ENCODE measurements around the gene SH2B3. TPM values are rescaled to one million over a fixed set of nuclear protein-coding genes. Genes with fewer than 3 reads are reported as not detected.
"Not testable (repeated sequence)": the region's sequence is repeated elsewhere in the genome, so short reads cannot be mapped to it uniquely, and the experiment has no call there.

The SH2B3 gene
- total RNA-seq = 42.8 TPM
- long read RNA-seq, full-length matches to known transcripts = 25 of 121 reads
- long read RNA-seq, partial matches to known transcripts = 77 of 121 reads
- long read RNA-seq, other reads (novel, unspliced or antisense) = 19 of 121 reads

DNA sequence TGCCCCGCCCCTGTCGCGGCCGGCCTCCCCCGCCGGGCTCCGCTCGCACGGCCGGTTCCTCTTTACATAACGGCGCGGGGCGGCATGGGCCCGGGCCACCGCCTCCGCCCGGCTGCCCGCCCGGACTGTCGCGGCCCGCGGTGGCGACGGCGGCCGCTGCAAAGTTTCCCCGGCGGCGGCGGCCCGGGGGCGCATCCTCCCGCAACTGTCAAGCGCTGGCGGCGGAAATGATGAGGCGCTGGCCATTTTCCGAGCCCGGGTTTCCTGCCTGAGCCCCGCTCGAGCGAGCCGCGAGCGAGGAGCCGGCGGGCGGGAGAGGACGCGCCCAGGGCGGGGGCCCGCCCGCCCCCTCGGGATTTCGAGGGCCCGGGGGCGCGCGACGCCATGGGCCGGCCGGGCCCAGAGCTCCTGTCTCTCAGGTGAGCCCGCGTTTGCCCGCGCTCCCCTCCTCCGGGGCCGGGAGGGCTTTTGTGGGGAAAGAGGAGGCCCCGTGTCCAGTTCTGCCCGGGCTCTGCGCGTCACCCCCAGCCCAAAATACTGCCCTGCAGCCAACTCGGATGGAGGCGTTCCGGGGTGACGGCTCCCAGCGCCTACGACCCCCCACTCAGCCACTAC is at the start of gene SH2B3:
Gene SH2B3, plus strand, starts transcription at position 65 of the 615 bp plus-strand sequence. CDS start 12,223 bp downstream, outside the sequence.
- ATAC-seq (ENCODE audit: poor library complexity) (no peak), DNase-seq (no peak)
- intact Hi-C loops (cut with DNase I) = no loop called here

DNA sequence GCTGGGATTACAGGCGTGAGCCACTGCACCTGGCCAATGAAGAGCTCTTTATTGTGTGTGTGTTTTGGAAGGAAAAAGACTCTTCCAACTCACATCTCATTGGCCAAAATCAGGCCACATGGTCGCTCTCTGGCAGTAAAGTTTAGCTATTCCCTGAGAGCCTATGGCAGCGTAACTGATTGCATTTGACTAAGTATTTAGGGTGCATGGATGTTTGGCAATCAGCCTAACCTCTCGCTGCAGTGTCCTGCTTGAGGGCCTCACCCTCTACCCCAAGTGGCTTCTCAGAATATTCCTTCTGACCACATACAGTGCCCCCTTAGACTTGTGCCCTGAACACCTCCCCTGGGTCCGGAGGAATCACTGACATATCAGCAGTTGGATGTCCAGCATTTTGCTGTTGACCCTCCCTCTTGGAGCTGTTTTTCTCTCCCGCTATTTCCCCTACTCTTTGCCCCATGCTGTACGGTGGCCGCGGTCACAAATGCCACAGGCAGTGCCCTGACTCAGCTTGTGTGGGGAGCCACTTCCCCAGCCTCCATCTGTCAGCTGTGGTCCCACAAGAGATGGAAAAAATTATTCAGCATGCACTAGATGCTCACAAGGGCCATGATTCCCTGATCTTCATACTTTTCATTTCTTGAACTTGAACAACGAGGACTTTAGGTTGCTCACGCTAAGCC is 46.4 kb upstream of the SH2B3 start:
- ATAC-seq (ENCODE audit: poor library complexity) (no peak), DNase-seq (no peak)
- intact Hi-C loops (cut with DNase I) = no loop called here

DNA sequence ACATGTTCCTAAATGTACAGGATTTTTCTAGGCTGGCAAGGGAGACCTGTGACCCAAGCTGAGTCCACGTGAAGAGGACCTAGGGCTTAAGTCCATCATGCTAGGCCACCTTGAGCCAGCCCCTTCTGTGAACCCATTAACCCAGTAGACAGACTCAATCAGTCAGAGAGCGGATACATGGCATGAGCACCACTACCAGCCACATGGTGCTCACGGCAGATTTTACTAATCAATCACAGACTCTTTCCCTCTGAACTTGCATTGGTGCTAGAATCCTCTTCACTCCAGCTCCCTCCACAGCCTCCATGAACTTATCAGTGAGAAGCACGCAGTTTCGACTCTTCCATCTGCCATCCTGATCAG is 45.8 kb upstream of the SH2B3 start:
- DNase-seq (no peak), ATAC-seq (ENCODE audit: poor library complexity) (no peak)
- intact Hi-C loops (cut with DNase I) = no loop called here

DNA sequence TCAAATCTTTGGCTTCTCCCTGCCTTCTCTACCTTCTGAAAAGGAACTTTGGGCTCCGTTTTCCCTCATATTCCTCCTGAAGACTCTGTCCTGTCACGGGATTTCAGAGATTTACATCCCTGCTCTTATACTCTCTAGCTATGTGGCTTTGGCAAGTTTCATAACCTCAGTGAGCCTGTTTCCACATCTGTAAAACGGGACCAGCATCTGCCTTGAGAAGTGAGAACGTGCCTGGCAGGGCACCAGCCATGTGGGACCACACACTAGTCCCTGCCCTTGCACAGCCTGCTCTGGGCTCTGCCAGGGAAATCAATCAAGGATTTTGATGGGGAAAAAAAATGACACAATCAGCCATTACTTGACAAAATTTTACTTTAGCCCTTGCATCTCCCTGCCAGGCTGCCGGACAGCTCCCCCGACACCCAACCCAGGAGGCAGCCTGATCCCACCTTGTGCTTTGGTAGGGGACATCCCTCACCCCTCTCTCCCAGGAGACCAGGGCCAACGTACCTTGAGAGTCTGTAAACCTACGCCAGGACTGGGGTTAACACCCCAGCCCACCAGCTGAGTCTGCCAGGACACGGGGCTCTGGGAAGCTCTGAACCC is 45.3 kb upstream of the SH2B3 start:
- intact Hi-C loops (cut with DNase I) = no loop called here
- ATAC-seq (ENCODE audit: poor library complexity) (no peak), DNase-seq (no peak)

DNA sequence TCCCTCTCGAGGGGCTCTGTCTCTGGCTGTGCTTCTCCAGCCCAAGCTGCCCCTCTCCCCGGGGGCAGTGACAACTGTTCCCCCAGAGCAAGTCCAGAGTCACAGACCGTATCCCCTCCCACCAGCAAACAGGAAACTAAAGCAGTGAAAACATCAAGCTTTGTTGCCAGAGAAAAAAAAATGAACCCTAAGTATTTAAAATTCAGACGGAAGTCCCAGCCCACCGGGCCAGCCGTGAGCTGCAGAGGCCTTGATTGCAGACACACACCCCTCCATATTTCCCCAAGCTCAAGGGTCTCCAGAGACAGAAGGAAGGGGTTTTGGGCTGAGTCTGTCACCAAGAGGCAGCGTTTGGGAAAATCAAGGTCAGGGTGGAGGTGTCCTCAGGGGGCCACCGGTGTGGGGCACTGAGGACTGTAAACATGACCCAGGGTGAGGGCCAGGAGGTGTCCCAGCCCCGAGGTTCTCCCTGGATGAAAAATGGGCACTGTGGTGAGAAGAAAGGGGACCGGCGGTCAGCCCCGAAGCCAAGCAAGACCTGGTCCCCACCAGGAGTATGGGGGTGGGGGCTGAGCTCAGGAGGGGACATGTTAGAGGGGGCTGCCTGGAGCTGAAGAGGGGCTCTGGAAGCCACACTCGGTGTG is 44.5 kb upstream of the SH2B3 start:
- ATAC-seq (ENCODE audit: poor library complexity) (no peak), DNase-seq (no peak)
- intact Hi-C loops (cut with DNase I) = no loop called here

DNA sequence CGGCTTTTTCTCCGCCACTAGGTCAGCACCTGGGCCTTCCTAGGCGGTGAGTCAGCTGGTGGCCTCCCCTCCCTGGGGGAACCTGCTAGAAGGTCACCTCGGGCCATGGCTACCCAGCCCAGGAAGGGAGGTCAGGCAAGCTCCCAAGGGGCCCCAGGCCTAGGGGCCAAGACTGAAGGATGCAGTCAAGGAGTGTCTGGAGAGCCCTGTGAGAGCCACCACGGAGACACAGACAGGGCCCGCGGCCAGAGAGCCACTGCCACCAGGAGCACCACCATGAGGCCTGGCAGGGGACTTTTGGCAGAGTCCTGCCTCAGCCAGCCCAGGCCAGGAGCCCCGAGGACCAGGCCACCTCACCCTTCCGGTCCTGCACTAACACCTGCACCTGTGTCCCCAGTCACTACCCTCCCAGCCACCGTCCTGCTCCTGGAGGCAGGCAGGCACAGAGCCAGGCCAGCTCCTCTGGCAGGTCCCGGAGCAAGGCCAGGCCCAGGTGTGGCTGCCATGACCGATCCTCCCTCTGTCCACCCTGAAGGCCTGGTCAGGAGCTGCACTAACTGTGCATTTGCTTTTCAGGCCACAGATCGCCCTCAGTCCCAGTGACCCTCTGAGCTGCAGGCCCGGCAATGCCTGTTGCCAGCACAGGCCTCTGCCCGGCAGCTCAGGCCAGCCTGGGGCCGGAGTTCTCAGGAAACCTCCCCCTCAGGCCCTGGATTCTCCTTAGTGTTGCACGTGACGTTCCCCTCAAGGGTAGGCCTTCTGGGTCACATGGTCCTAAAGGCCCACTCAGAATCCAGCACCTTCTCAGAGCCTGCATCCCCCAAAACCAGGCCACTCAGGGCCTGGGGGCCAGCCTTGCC is 43.8 kb upstream of the SH2B3 start:
- DNase-seq (peak; percentile 51), ATAC-seq (ENCODE audit: poor library complexity) (peak; percentile 27)
- intact Hi-C loops (cut with DNase I) = no loop called here

DNA sequence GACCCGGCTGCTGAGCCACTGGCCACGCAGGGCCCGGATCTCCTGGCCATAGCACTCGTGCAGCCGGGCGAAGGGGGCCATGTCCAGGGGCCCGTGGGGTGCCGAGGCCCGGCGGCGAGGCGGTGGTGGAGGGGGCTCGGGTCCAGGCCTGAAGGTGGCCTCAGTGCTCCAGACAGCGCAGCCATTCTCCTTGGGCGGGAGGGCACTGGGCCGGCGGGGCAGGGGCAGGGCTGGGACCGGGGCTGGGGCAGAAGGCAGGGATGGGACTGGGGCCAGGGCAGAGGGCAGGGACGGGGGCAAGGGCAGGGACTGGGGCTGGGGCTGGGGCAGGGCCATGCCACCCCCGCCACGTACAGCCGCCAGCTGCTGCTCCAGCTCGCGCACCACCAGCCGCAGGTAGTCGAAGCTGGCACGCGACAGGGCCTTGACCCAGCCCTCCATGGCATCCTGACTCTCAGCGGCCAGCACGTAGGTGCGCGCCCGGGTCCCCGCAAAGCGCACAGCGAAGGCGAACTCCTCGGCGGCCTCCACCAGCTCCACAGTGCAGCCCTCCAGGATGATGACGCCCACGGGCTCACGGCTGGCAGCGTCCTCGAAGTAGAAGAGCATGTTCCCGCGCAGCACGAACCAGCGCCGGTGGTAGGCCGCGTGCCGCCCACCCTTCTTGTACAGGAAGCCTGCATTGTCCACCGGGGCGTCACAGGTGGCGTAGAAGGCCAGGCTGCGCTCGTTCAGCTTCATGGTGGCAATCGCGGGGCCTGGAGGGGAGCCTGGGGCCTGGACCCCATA is 42.8 kb upstream of the SH2B3 start:
- ATAC-seq (ENCODE audit: poor library complexity) = no peak

DNA sequence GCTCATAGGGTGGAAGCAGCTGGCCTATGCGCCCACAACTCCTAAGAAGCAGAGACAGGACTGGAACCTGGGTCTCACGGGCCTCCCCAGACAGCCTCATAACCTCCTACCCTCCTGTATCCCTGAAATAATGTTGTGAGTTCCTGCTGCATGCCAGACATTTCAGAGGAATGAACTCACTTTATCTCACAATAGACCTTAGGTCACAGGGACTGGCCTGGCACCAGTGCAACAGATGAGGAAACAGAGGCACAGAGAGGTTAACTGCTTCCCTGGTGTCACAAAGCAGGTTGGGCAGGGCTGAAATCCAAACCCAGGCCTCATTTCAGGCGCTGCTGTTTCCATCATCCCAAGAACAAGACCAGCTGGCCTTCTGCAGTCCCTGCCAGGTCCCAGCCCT is 42.1 kb upstream of the SH2B3 start:
- no peak for DNase-seq
- peak; percentile 3 for ATAC-seq (ENCODE audit: poor library complexity)
- intact Hi-C loops (cut with DNase I) = no loop called here

More for the DNA sequence above, 42.8 kb upstream of the SH2B3 start:
- no peak for DNase-seq
- intact Hi-C loops (cut with DNase I) = no loop called here

DNA sequence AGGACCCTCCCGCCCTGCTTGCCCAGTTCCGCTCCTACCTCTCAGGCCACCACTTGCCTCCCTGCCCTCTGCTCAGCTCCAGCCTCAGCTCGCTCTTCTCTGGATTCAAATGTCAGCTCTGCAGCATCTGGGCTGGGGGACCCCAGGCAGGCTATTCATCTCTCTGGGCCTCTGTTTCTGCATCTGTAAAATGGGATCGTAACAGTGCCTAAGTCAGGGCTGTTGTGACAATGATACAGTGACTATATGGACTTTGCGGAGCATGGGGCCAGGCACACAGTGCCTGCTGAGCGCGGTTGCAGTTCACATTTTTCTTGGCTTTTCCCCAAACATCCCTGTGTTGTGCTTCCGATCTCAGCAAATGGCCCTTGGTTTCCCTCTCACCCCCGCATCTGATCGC is 39.6 kb upstream of the SH2B3 start:
- intact Hi-C loops (cut with DNase I) = no loop called here
- ATAC-seq (ENCODE audit: poor library complexity) (no peak), DNase-seq (no peak)

DNA sequence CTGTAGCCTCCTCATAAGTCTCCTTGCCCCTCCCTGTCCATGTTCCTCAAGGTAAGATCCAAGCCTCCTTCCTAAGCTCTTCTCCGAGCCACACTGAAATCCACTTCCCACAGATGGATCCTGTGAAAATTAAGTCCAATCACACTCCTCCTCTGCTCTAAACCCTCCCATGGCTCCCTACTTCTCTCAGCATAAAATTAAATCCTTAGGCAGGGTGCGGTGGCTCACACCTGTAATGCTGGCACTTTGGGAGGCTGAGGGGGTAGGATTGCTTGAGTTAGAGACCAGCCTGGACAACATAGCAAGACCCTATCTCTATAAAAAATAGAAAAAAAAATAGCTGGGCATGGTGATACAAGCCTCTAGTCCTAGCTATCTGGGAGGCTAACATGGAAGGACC is 39.1 kb upstream of the SH2B3 start:
- DNase-seq = no peak
- no peak for ATAC-seq (ENCODE audit: poor library complexity)
- intact Hi-C loops (cut with DNase I) = no loop called here

DNA sequence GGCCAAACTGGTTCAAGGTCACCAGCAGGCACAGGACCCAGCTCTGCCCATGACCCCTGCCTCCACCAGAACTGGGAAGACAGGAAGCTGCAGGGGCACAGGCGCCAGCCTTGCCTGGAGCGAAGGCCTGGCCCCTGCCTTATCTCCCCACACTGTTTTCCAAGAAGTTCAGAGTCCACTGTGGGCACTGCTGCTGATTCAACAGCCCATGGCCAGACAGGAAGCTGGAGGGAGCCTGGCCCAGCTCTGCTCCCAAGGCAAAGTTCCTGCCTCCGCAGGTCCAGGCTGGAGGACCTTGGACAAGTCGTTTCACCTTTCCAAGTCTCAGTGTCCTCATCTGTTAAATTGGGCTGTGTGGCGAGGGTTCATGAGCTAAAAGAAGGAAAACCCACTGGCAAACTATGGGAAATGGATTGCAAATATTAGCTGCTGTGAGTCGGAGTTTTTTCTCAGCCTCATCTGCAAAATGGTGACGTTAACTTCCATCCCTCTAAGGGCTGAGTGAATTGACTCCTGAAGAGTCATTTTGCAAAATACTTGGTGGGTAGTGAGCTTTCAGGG is 38.0 kb upstream of the SH2B3 start:
- peak; percentile 3 for ATAC-seq (ENCODE audit: poor library complexity)
- peak; percentile 52 for DNase-seq
- intact Hi-C loops (cut with DNase I) = no loop called here

DNA sequence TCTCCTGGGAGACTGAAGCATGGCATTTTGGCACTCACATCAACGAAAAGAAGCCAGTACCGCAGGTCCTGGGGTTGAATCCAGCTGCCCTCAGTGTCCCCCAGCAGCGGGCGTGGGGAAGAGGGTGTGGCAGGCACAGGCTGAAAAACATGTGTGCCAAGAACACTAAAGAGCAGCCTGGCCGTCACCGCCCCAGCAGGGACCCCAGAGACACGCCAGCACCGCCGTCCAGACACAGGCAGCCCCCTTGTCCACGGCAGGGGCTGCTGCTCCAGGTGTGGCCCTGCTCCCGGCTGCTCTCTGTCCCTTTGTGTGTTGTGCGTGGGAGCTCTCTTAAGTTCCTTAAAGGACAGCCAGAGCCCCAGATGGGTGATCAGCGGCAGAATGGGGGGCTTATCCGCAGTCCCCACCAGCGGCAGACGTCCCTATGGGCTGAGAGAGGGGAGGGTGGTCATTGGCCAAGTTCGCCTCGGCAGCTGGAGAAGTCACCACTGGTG is 37.4 kb upstream of the SH2B3 start:
- peak; percentile 43 for ATAC-seq (ENCODE audit: poor library complexity)
- intact Hi-C loops (cut with DNase I) = no loop called here
- peak; percentile 58 for DNase-seq

DNA sequence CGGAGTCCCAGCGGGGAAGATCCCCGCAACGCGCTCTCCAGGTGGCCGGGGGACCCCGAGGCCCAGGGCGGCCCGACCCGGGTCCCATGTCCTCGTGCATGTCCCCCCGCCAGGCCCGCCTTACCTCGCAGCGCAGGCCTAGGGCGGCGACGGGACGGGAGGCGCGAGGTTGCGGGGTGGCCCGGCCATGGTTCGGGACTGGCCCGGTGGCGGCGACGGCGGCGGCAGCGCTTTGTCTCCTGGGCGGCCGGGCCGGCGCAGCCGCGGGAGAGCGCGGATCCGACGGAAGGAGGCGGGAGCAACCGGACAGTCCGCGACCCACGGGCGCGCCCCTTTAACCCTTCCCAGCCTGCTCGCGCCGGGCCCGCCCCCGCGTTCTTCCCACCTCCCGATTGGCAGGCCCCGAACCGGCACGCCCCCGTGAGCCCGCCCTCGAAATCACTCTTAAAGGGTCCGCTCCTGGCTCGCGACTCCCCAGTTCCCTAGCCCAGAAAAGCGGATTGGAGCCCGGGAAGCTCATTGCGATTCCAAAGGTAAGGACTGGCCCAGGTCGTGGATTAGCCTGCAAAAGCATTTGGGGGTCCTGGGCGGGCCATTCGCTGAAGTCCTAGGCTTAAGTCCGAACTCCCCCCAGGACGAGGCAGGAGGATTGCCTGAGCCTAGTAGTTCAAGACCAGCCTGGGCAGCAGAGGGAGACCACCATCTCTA is 36.8 kb upstream of the SH2B3 start, which contains the start of gene PHETA1:
Gene PHETA1, minus strand, starts transcription at position 308 of the 708 bp plus-strand sequence. CDS start 5,668 bp downstream, outside the sequence.
- ATAC-seq (ENCODE audit: poor library complexity) (peak; percentile 96), DNase-seq (peak; percentile 97)
- intact Hi-C loops (cut with DNase I) = no loop called here

DNA sequence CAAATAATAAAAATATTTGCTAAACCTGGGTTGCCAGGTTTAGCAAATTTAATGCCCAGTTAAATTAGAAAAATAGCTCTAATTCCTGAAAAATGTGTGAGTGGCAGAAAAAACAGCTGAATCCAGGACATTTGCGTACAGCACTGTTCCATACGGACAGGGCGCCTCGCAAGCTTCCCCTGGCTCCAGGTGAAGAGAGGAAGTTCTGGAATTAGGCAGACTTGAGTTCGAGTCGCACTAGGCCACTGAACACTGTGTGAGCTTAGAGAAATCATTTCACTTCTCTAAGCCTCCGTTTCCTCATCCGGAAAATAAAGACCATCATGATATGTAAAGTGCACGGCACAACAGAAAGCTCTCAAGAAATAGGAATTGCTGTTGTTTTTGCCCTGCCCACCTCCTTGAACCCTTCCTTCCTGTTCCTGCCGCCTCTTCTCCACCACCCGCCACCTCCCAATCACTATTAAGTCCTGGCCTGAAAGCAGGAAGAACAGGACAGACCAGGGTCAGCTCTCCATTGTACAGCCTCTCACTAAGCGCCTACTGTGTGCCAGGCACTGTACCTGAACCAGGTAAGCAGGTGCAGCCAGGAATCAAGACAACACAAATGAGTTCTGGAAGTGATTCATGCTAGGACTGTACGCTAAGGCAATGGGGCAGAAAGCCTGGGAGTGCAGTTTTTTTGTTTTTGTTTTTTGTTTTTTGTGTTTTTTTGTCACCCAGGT is 36.1 kb upstream of the SH2B3 start:
- ATAC-seq (ENCODE audit: poor library complexity) = no peak
- intact Hi-C loops (cut with DNase I) = no loop called here
- no peak for DNase-seq

DNA sequence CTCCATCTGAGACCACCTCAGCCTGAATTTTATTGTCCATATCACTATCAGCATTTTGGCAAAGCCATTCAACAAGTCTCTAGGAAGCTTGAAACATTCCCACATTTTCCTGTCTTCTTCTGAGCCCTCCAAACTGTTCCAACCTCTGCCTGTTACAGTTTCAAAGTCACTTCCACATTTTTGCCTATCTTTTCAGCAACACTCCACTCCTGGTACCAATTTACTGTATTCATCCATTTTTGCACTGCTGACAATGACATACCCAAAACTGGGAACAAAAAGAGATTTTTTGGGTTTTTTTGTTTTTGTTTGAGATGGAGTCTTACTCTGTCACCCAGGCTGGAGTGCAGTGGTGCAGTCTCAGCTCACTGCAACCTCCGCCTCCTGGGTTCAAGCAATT is 32.5 kb upstream of the SH2B3 start:
- DNase-seq; intact Hi-C loops (cut with DNase I); ATAC-seq (ENCODE audit: poor library complexity): not testable (repeated sequence)

DNA sequence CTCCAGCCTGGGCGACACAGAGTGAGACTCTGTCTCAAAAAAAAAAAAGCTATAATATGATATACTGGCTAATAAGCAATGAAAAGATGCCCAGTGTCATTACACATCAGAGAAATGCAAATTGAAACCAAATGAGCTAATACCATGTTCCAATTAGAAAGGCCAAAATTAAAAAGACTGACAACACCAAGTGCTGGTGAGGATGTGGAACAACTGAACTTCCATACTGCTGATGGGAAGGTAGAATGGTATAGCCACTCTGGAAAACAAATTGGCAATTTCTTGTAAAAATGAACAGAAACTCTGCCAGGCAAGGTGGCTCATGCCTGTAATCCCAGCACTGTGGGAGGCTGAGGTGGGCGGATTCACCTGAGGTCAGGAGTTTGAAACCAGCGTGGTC is 28.3 kb upstream of the SH2B3 start:
- intact Hi-C loops (cut with DNase I) = no loop called here
- ATAC-seq (ENCODE audit: poor library complexity) (no peak), DNase-seq (no peak)
